Tibial nerve (tissue), 4 donors: ENCODE measurements around the gene NUP98.

Experiments
- EP300 ChIP-seq, 2 donors: sonication (generic); formaldehyde crosslinking; IDR thresholded peaks; one replicate each; pipeline ENCODE4 v1.6.1; 2017; ENCODE audit warnings: antibody characterized with exemption in 2 of 2, mild to moderate bottlenecking in 1 of 2
- POLR2A ChIP-seq, 2 donors: fragments of 450-650 bp; IDR thresholded peaks; one replicate each; pipeline ENCODE4 v1.6.1; 2017; ENCODE audit warnings: antibody characterized with exemption in 2 of 2, mild to moderate bottlenecking in 2 of 2, moderate library complexity in 2 of 2
- TF ChIP-seq, protein P1 (sequence below), 5 experiments: fragments of 200-600 bp in 3 of 5; fragments of 450-650 bp in 2 of 5; sonication (generic) in 3 of 5; IDR thresholded peaks; one replicate each; pipeline ENCODE4 v1.5.1; 2016 to 2019; ENCODE audit warnings: antibody characterized with exemption in 5 of 5, mild to moderate bottlenecking in 3 of 5, moderate library complexity in 2 of 5

- TF ChIP-seq POLR2A (IDR thresholded peaks at IDR 0.05) (no peak), EP300 (IDR thresholded peaks at IDR 0.05) (no peak)
- TF ChIP-seq, protein P1, sequence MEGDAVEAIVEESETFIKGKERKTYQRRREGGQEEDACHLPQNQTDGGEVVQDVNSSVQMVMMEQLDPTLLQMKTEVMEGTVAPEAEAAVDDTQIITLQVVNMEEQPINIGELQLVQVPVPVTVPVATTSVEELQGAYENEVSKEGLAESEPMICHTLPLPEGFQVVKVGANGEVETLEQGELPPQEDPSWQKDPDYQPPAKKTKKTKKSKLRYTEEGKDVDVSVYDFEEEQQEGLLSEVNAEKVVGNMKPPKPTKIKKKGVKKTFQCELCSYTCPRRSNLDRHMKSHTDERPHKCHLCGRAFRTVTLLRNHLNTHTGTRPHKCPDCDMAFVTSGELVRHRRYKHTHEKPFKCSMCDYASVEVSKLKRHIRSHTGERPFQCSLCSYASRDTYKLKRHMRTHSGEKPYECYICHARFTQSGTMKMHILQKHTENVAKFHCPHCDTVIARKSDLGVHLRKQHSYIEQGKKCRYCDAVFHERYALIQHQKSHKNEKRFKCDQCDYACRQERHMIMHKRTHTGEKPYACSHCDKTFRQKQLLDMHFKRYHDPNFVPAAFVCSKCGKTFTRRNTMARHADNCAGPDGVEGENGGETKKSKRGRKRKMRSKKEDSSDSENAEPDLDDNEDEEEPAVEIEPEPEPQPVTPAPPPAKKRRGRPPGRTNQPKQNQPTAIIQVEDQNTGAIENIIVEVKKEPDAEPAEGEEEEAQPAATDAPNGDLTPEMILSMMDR (IDR thresholded peaks at IDR 0.05): no peak
Measured at GRCh38 chr11:3738241-3738640, 59.1 kb downstream of the NUP98 start.
